Measurements from ENCODE around the gene TEFM.
"Not testable (repeated sequence)": the region's sequence is repeated elsewhere in the genome, so short reads cannot be mapped to it uniquely, and the experiment has no call there.

TEFM gene

DNA sequence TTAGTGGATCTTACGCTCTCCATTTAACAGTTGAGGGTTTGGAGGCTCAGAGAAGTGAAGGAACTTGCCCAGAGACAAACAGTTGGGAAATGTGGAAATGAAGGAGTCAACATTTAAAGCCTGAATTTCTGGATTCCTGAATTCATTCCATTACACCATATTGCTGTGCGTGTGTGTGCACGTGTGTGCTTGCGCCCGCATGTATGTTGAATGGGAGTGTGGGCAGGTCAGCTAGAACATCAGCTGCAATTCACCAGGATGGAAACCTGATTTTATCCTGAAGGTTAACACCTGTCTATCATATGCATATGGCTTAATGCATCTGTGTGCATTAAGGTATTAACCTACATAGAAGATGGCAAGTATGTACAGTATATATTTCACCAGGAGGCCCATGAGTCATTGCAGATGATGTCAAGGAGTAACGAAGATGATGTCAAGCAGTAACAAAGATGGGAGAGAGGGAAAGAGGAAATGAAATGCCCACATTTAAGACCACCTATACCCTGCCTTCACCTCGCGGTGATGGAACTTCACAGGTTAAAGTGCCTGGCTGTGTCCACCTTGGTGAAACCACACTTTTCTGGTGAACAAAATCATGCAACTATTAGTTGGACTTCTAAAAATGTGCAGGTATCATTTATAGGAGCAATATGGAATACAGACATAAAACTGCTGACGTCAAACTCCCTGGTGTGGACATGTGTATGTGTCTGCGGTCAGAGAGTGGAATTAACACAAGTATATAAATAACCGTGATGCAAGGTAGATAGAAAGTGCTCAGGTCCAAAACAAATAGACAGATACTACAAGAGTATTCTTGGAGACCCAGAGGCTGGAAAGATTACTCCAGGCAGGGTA lies 14.9 kb upstream of the TEFM start:
- no peak for DNase-seq

DNA sequence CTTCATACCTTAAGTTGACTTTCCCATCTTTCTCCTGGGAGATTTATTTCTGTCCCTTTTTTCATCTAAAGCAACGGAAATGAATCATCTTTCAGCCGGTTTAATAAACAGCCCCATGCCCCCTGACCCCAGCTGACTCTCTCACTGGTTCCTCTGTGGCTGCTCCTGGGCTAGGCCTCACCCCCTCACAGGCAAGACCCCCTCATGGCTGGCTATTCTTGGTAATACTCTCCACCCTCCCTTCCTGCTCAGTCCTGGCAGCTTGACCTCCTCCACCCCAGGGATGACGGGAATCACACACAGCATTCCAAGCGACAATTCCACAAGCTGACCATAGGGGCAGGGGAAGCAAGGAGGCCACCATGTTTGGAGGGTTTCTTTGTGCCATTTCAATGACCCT lies 14.2 kb upstream of the TEFM start:
- no peak for DNase-seq

DNA sequence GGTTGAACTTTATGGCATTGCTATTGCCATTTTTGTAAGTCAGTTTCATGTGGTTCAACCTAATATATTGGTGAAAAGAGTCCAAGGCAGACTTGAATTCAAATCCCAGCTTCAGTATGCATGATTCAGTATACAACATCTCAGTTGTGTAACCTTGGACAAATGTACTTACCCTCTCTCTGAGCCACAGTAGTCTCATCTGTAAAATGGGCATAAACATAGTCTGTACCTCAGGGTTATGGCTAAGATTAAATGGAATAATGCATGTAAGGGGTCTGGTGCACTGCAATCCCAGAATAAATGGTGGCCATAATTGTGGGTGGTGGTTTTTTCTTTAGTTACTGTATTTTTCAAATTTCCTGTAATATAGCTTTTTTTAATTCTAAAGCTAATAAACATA lies 11.0 kb upstream of the TEFM start:
- DNase-seq: no peak

DNA sequence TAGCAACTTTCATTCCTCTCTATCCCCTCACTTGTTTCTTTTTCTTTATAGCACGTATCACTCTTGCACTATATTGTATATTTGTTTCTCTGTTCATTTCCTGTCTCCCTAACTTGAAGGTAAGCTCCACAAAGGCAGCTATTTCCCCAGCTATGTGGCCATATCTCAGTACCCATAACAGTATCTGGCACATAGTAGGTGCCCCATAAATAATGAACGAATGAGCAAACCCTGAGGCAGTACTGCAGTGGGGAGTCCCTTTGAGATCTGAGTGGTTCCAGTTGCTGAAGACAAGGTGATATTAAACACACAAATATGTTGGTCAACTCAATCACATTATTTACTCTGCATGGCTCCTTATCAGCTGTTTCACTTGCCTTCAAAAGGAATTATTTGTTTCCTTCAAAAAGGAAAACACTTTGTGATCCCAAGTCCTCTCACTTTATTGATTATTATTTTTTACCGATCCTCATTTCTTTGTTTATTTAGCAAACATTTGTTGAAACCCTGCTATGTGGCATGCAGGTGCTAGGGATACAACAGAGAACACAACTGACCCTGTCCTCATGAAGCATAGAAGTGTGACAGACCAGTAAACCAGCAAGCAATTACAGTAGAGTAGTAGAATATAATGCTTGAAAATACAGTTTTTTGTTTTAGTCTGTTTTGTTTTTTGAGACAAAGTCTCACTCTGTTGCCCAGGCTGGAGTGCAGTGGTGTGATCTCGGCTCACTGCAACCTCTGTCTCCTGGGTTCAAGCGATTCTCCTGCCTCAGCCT lies 10.0 kb upstream of the TEFM start:
- no peak for DNase-seq

DNA sequence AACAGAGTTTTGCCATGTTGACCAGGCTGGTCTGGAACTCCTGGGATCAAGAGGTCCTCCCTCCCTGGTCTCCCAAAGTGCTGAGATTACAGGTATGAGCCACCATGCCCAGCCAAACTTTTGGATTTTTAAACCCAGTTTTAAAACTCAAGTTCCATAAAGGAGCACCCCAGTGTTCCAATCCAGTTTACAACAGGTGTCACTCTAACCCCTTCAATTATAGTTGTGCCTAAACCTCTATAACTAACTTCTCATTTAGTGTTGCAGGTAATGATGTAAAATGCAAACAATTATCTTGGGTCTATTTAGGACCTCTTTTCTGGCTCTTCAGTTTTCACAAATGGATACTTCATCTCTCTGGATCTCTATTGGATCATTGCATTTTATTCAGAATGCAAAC lies 7.9 kb upstream of the TEFM start:
- DNase-seq: no peak

DNA sequence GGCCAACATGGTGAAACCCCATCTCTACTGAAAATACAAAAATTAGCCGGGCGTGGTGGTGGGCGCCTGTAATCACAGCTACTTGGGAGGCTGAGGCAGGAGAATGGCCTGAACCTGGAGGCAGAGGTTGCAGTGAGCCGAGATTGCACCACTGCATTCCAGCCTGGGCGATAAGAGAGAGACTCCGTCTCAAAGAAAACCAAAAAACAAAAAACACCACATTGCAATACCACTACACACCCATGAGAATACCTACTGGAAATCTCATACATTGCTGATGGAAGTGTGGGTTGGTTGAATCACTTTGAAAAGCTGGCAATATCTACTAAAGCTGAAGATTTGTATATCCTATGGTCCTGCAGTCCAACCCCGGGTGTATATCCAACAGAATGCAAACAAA lies 4.1 kb upstream of the TEFM start:
- DNase-seq: not testable (repeated sequence)

DNA sequence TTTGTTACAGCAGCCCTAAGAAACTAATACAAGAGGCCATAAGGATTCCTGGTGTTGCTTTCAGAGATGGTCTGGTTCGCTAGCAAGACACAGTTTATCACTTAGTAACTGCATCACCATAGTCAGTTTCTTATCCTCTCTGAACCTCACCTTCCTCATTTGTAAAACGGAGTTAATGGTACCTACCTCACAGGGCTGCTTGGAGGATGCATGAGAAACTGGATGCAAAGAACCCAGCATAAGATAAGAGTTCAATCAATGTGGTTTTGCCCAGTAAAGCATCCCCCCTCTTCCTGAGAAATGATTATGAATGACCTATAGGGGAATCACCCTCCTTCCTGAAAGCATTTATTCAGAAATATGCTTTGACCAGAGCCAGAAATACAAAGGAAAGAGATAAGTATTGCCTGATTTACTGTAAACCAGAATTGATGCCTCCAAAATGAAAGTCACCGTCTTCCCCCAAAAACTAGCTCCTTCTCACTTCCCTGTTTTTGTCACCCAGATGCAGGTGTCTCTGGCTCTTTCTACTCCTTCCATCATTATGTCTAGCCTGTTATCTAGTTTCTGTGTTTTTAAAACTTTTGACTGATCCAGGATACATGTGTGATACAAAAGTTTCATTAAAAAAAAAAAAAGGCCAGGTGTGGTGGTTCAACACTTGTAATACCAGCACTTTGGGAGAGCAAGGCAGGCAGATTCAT lies 2.8 kb upstream of the TEFM start:
- no peak for DNase-seq

DNA sequence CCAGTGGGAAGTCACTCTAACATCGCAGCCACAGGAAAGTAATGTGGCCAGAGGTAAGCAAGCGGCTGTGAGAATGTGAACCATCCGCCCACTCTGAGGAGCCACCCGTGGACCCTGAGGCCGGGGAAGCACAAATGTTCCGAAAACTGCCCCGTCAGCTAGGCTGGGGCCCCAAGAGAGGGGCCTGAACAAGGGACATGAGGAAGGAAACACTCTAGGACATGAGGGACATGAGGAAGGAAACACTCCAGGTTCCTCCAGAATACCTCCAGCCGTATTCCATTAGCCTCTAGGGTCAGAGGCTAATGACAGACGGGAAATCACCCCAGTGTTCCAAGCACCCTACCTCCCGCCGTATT lies 317 bp downstream of the TEFM start:
- no peak for DNase-seq

DNA sequence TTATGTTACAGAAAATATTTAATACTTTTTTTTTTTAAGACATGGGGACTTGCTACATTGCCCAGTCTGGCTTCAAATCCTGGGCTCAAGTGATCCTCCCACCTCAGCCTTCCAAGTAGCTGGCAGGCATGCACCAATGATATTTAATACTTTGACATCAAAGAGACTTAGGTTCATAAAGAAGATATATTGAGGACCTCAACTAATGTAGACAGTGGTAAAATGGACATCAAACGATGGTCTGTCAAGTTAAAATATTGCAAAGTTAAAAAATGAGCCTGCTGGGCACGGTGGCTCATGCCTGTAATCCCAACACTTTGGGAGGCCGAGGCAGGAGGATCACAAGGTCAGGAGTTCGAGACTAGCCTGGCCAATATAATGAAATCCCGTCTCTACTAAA lies 8.7 kb downstream of the TEFM start:
- no peak for DNase-seq

DNA sequence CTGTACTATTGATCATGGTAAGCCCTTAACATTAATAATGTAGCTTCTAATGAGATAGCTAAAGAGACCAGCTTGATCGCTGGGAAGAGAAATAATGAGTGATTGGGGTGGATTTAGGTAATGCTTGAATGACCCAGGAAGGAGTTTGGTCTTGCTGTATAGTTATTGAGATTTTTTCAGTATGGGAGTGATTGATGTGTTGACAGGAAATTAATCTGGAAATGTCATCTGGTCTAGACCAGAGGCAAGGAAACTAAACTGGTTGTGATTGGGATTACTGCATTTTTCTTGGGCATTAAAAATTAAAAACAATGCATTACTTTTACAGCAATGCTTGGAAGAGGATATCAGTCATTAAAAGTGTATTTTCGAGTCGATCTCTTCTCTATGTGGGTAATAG lies 11.8 kb downstream of the TEFM start:
- DNase-seq: no peak

DNA sequence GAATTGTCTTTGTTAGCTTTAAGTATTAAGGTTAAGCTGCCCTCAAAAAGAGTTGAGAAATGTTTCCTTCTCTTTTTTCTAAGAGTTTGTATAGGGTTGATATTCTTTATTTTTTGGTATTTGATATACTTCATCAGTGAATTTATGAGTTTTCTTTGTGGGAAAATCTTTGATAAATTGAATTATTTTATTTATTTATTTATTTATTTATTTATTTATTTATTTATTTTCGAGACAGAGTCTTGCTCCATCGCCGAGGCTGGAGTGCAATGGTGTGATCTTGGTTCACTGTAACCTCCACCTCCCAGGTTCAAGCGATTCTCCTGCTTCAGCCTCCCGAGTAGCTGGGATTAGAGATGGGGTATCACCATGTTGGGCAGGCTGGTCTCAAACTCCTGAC lies 19.9 kb downstream of the TEFM start:
- DNase-seq: no peak

DNA sequence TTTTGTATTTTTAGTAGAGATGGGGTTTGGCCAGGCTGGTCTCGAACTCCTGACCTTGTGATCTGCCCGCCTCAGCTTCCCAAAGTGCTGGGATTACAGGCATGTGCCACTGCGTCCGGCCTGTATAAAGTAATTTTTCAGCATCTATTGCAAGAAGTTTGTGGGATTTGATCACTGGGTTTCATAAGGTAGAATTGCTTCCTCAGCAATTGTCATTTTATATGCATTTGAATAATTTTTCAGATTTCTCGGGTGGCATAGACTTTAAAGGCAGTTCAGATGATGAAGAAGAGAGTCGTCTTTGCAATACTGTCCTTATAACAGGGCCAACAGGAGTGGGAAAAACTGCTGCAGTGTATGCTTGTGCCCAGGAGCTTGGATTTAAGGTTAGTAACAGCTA lies 37.0 kb downstream of the TEFM start:
- DNase-seq: no peak

DNA sequence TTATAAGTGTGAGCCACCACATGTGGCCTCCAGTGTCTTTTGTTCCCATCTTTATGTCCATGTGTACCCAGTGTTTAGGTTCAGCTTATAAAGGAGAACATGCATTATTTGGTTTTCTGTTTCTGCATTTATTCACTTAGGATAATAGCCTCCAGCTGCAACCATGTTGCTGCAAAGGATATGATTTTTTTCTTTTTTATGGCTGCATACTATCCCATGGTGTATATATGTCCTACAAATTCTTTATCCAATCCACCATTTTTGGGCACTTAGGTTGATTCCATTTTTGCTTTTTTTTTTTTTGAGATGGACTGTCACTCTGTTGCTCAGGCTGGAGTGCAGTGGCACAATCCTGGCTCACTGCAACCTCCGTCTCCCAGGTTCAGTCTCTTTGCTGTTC lies 41.4 kb downstream of the TEFM start:
- DNase-seq: no peak

DNA sequence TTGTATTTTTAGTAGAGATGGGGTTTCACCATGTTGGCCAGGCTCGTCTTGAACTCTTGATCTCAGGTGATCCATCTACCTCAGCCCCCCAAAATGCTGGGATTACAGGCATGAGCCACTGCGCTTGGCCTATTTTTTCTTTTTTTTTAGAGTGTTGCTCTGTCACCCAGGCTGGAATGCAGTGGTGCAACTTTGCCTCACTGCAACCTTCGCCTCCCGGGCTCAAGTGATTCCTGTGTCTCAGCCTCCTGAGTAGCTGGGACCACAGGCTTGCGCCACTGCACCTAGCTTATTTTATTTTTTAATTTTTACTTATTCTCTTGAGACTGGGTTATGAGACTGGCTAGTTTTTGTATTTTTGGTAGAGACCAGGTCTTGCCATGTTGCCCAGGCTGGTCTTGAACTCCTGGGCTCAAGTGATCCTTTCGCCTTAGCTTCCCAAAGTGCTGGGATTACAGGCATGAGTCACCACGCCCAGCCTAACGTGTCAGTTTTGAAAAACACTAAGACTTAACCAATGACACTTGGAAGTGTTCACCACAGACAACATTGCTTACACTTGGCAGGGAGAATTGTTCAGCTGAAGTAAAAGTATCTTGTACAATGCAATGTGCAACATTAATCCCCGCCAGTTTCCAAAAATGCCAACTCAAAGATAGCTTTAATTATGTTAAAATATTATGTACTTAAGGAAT lies 47.3 kb downstream of the TEFM start:
- no peak for DNase-seq

DNA sequence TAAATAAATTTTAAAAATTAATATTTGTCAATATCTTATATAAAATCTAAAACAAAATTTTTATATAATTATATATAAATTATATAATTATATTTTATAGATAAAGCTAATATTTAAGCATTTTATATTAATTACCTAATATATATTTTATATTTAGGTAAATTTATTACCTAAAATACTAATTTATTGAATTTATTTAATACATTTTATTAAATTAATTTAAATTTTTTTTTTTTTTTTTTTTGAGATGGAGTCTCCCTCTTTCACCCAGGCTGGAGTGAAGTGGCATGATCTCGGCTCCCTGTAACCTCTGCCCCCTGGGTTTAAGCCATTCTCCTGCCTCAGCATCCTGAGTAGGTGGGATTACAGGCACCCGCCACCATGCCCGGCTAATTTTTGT lies 51.9 kb downstream of the TEFM start:
- DNase-seq: no peak
